Activated CD8-positive, alpha-beta memory T cell treated with anti-CD3 and anti-CD28 coated beads, Interleukin-2, amount 50 U/mL, for 48 hours (primary cell): ENCODE data around the gene LRRC8D.

Experiments used
- DNase-seq: peaks from one replicate; pipeline ENCODE4 v3.0.0-alpha.2; 2020

LRRC8D gene

GRCh38 chr1:89807983-89808382 lies 12.8 kb upstream of the LRRC8D start:
- DNase-seq, result no peak

GRCh38 chr1:89808441-89809117 lies 12.3 kb upstream of the LRRC8D start:
- DNase-seq, result no peak

GRCh38 chr1:89809556-89809955 lies 11.3 kb upstream of the LRRC8D start:
- no peak for DNase-seq

- no peak for DNase-seq
Measured at GRCh38 chr1:89810302-89810701, 10.5 kb upstream of the LRRC8D start.

GRCh38 chr1:89810880-89811279 lies 10.0 kb upstream of the LRRC8D start:
- DNase-seq, result no peak

- DNase-seq, result no peak
Measured at GRCh38 chr1:89812992-89813391, 7.8 kb upstream of the LRRC8D start.

- no peak for DNase-seq
Measured at GRCh38 chr1:89815040-89815439, 5.8 kb upstream of the LRRC8D start.

GRCh38 chr1:89815611-89816010 lies 5.2 kb upstream of the LRRC8D start:
- no peak for DNase-seq

- DNase-seq, result no peak
Measured at GRCh38 chr1:89816366-89816765, 4.5 kb upstream of the LRRC8D start.

- DNase-seq, result peak; percentile 77
Measured at GRCh38 chr1:89821322-89822108, 683 bp downstream of the LRRC8D start.

- no peak for DNase-seq
Measured at GRCh38 chr1:89822109-89822962, 1.5 kb downstream of the LRRC8D start.

GRCh38 chr1:89822999-89823628 lies 2.3 kb downstream of the LRRC8D start:
- DNase-seq, result no peak

GRCh38 chr1:89823679-89824292 lies 3.0 kb downstream of the LRRC8D start:
- DNase-seq, result no peak

- DNase-seq, result no peak
Measured at GRCh38 chr1:89826594-89826993, 5.8 kb downstream of the LRRC8D start.

GRCh38 chr1:89827330-89827729 lies 6.5 kb downstream of the LRRC8D start:
- no peak for DNase-seq

- DNase-seq, result no peak
Measured at GRCh38 chr1:89827902-89828301, 7.1 kb downstream of the LRRC8D start.

- no peak for DNase-seq
Measured at GRCh38 chr1:89829186-89829585, 8.4 kb downstream of the LRRC8D start.

GRCh38 chr1:89831462-89832120 lies 10.8 kb downstream of the LRRC8D start:
- DNase-seq, result no peak

GRCh38 chr1:89832496-89833127 lies 11.8 kb downstream of the LRRC8D start:
- no peak for DNase-seq

GRCh38 chr1:89833183-89834082 lies 12.6 kb downstream of the LRRC8D start:
- DNase-seq, result no peak
